Mucosa of rectum (tissue), 2 donors: ENCODE data around the gene CNST.
"Not testable (repeated sequence)": the region's sequence is repeated elsewhere in the genome, so short reads cannot be mapped to it uniquely, and the experiment has no call there.

Experiments used
- H3K27ac ChIP-seq, 2 donors: one replicate each; pipeline ENCODE4 v1.7.0; 2013; ENCODE audit warnings: inconsistent platforms in 2 of 2, low read depth in 2 of 2, low read length in 2 of 2
- H3K27me3 ChIP-seq, 2 donors: one replicate each; pipeline ENCODE4 v1.7.0; 2013; ENCODE audit warnings: low read length in 2 of 2; ENCODE audit not compliant: control insufficient read depth in 2 of 2, insufficient read depth in 2 of 2
- H3K36me3 ChIP-seq, 2 donors: one replicate each; pipeline ENCODE4 v1.7.0; 2013; ENCODE audit warnings: low read length in 2 of 2; ENCODE audit not compliant: control insufficient read depth in 2 of 2, insufficient read depth in 2 of 2
- H3K4me1 ChIP-seq, 2 donors: one replicate each; pipeline ENCODE4 v1.7.0; 2013; ENCODE audit warnings: low read length in 2 of 2, mild to moderate bottlenecking in 1 of 2; ENCODE audit not compliant: control insufficient read depth in 2 of 2, insufficient read depth in 2 of 2
- H3K4me3 ChIP-seq, 2 donors: one replicate each; pipeline ENCODE4 v1.7.0; 2013; ENCODE audit warnings: low read length in 2 of 2
- H3K9ac ChIP-seq, 2 donors: one replicate each; pipeline ENCODE4 v1.7.0; 2013; ENCODE audit warnings: low read length in 2 of 2, low read depth in 1 of 2, mild to moderate bottlenecking in 1 of 2
- H3K9me3 ChIP-seq, 2 donors: one replicate each; pipeline ENCODE4 v1.7.0; 2013; ENCODE audit warnings: low read length in 2 of 2; ENCODE audit not compliant: control insufficient read depth in 2 of 2
- donor health status: healthy.
- donor health status: Normal muscosa, but diverticular disease.

The CNST gene

DNA sequence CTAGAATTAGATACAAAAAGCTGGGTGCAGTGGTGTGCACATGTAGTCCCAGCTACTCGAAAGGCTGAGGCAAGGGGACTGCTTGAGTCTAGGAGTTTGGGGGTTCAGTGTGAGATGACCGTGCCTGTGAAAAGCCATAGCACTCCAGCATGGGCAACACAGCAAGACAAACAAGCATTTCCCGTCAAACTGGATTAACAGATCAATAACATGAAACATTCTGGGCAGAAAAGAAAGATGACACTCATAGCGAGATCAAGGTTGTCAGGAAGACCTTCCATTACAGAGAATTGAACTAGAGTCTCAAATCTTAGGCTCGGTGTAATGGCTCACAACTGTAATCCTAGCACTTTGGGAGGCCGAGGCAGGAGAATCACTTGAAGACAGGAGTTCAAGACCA, 14.1 kb upstream of the CNST start:
- H3K4me1 ChIP-seq = no peaks in the 10 kb centered on the region
- H3K9ac ChIP-seq = no peak overlapping the region
- no peak overlapping the region for H3K4me3 ChIP-seq
- peaks cover 32 to 36% of the 10 kb centered on the region in 2 donors for H3K36me3 ChIP-seq
- H3K9me3 ChIP-seq = no peaks in the 10 kb centered on the region
- H3K27me3 ChIP-seq = no peaks in the 10 kb centered on the region
- H3K27ac ChIP-seq = no peak overlapping the region

DNA sequence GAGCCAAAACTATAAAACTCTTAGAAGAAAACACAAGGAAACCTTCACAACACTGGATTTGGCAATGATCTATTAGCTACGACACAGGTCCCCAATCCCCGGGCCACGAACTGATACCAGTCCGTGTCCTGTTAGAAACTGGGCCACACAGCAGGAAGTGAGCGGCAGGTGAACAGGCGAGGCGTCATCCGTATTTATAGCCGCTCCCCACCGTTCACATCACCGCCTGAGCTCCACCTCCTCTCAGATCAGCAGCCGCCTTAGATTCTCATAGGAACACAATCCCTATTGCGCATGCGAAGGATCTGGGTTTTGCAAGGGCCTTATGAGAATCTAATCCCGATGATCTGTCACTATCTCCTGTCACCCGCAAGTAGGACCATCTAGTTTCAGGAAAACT, 12.1 kb upstream of the CNST start:
- Histone ChIP-seq H3K36me3 (peaks cover 27 to 42% of the 10 kb centered on the region in 2 donors), H3K4me1 (no peaks in the 10 kb centered on the region), H3K4me3 (no peak overlapping the region), H3K27me3 (no peaks in the 10 kb centered on the region), H3K27ac (no peak overlapping the region), H3K9me3 (no peaks in the 10 kb centered on the region), H3K9ac (no peak overlapping the region)

DNA sequence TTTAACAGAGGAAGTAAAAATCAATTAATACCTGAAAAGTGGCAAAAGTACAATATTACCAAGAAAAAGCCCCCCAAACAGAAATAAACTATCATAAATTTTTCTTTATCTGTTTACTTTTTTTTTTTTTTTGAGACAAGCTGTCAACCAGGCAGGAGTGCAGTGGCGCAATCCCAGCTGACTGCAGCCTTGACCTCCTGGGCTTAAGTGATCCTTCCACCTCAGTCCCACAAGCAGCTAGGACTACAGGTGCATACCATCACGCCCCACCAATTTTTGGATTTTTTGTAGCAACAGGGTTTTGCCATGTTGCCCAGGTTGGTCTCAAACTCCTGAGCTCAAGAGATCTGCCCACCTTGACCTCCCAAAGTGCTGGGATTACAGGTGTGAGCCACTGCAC, 8.2 kb upstream of the CNST start:
- Histone ChIP-seq H3K4me1 (no peaks in the 10 kb centered on the region), H3K9me3 (no peaks in the 10 kb centered on the region), H3K9ac (no peak overlapping the region), H3K4me3 (no peak overlapping the region), H3K36me3 (peaks cover 24 to 41% of the 10 kb centered on the region in 2 donors), H3K27me3 (no peaks in the 10 kb centered on the region), H3K27ac (no peak overlapping the region)

DNA sequence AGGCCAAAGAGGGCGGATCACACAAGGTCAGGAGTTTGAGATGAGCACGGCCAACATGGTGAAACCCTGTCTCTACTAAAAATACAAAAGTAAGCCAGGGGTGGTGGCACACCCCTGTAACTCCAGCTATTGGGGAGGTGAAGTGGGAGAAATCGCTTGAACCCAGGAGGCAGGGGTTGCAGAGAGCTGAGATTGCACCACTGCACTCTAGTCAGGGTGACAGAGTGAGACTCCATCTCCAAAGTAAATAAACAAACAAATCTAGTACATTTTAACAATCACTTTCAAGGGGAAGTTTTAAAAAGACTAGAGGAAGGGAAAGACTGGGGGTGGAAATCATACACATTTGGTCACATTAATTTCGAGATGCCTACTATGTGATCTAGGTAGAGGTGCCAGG, 6.9 kb upstream of the CNST start:
- no peaks in the 10 kb centered on the region for H3K9me3 ChIP-seq
- H3K9ac ChIP-seq = no peak overlapping the region
- no peaks in the 10 kb centered on the region for H3K4me1 ChIP-seq
- no peak overlapping the region for H3K4me3 ChIP-seq
- peaks cover 24 to 37% of the 10 kb centered on the region in 2 donors for H3K36me3 ChIP-seq
- no peak overlapping the region for H3K27ac ChIP-seq
- H3K27me3 ChIP-seq = no peaks in the 10 kb centered on the region

DNA sequence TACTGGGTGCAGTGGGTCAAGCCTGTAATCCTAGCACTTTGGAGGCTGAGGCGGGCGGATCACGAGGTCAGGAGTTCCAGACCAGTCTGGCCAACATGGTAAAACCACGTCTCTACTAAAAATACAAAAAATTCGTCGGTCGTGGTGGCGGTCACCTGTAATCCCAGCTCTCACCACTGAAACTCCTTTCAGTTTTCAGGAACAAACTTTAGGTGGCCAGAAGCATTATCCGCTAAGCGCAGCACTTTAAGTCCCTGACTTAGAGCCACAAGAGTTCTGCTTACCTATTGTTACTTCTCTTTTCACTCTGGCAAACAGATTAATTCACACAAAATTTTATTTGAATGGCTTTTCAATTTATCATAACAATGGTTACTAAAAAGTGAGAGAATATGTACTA, 5.4 kb upstream of the CNST start:
- H3K27me3 ChIP-seq, H3K9me3 ChIP-seq, H3K9ac ChIP-seq, H3K27ac ChIP-seq, H3K4me3 ChIP-seq, H3K4me1 ChIP-seq: not testable (repeated sequence)
- H3K36me3 ChIP-seq = peaks cover 18 to 28% of the 10 kb centered on the region in 2 donors

DNA sequence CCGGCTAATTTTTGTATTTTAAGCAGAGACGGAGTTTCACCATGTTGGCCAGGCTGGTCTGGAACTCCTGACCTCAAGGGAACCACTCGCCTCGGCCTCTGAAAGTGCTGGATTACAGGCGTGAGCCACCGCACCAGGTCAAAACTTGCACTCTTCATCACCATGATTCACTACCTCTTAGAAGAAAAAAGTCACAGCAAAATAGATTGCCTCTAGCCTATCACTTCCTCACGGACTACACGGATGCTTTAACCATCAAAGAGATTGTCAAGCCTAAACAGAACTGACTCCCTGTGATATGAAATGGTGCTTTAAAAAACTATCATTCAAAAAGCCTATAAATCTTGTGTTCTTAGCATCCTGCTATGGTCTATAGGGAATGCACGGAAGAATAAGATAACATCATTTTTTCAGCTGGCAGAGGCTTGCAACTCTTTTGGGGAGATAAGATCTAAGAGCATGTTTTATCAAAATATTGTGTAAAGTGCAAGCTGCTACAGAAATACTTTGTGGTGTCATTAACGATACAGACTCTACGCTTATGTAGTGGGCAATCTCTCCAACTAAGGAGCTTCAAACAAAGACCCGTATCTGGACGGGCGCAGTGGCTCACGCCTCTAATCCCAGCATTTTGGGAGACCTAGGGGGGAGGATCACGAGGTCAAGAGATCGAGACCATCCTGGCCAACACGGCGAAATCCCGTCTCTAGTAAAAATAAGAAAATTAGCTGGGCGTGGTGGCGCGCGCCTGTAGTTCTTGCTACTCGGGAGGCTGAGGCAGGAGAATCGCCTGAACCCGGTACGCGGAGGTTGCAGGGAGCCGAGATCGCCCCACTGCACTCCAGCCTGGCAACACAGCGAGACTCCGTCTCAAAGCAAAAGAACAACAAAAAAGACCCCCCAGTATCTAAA, 1.2 kb upstream of the CNST start:
- Histone ChIP-seq H3K9ac (peak overlapping the region; percentile 86 to 89), H3K9me3 (no peaks in the 10 kb centered on the region), H3K27me3 (no peaks in the 10 kb centered on the region), H3K36me3 (peaks cover 5 to 7% of the 10 kb centered on the region in 2 donors), H3K27ac (peak overlapping the region; percentile 90 to 97), H3K4me1 (peaks cover 23 to 25% of the 10 kb centered on the region in 2 donors), H3K4me3 (peak overlapping the region; percentile 91 to 100)

DNA sequence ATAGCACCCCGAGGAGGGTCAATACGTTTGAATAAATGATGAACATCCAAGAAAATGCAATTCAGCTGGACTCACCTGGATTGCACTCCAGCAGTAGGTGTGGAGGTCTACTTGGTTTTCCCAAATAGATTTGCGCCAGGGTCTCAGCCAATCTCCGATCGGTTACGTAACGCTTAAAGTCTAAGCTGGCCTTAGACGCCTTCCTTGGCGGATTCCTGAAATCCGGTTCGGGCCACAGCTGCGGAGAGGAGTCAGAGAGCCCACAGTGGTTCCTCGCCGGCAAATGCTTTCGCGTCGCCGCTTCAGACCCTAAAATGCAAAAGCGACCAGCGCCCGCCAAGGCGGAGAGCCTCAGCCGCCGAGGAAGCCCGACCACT, 517 bp upstream of the CNST start:
- Histone ChIP-seq H3K9ac (peak overlapping the region; percentile 86 to 89), H3K4me3 (peak overlapping the region; percentile 91 to 100), H3K36me3 (peaks cover 3% of the 10 kb centered on the region in 2 donors), H3K27ac (peak overlapping the region; percentile 90 to 97), H3K27me3 (no peaks in the 10 kb centered on the region), H3K9me3 (no peaks in the 10 kb centered on the region), H3K4me1 (peaks cover 30 to 32% of the 10 kb centered on the region in 2 donors)

DNA sequence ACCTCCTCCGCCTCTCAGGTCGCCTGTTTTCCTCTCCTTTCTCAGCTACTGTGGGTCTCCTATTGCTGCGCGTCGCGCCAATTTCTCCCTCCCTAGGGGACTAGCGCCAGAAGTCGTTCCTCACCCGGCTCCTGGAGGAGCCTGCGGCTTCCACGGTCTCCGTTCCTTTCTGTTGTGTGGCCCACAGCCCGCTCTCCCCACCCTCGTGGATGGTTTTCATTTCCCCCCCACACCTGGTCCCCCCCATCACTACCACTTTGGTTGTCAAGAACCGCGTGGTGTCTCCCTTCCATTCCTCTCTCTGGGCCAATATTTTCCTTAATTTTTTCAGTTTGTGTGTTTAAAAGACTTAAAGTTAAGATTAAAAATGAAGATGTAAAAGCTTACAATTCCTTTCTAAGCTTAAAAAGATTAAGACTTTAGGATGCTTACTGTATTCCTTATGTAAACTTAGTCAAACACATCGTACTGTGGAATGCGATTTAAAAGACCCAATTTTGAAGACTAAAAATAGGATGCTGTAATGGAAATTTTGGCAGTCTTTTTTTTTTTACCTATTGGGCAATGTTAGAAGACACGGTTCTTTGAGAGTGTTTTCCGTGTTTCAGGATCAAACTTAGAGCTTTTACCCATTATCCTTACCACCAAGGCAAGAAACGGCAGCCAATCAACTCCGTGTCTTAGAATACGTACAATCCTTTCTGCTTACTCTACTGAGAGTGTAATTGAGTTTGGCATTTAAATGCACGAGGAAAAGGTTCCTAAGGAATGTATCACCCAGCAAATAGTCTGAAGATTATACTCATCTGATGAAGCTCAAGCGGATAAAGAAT, 773 bp downstream of the CNST start:
- H3K36me3 ChIP-seq = peaks cover 3% of the 10 kb centered on the region in 2 donors
- no peaks in the 10 kb centered on the region for H3K9me3 ChIP-seq
- no peaks in the 10 kb centered on the region for H3K27me3 ChIP-seq
- peak overlapping the region; percentile 96 to 99 for H3K9ac ChIP-seq
- H3K4me3 ChIP-seq = peak overlapping the region; percentile 91 to 100
- peak overlapping the region; percentile 90 to 97 for H3K27ac ChIP-seq
- H3K4me1 ChIP-seq = peaks cover 32 to 37% of the 10 kb centered on the region in 2 donors

DNA sequence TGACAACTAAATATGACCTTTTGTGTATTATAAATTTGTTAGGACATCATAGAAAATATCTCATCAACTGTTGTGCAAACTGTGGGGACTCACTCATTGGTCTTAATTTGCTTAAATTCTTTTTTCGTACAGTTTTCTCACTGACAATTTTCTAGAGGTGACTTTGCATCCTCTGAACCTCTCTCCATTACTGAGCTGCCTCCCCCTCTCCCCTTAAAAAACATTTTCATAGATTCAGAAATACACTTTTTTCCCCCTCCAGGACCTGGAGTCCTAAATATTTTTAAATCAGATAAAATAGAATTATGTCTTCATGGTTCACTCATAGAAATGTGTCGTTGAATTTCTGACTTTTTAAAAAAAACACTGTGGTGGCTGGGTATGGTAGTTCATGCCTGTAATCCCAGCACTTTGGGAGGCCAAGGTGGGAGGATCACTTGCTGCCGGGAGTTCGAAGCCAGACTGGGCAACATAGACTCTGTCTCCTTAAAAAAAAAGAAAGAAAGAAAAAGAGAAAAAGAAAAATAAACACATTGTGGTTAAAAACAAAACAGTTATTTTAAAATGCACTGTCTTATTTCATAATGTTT, 1.5 kb downstream of the CNST start:
- Histone ChIP-seq H3K4me1 (peaks cover 32 to 37% of the 10 kb centered on the region in 2 donors), H3K9ac (peak overlapping the region; percentile 0 to 99)

More for the DNA sequence above, 1.5 kb downstream of the CNST start:
- no peaks in the 10 kb centered on the region for H3K27me3 ChIP-seq
- peak overlapping the region; percentile 90 to 97 for H3K27ac ChIP-seq
- H3K9me3 ChIP-seq = no peaks in the 10 kb centered on the region
- H3K36me3 ChIP-seq = peaks cover 0 to 3% of the 10 kb centered on the region in 2 donors
- H3K4me3 ChIP-seq = peak overlapping the region; percentile 91 to 100
